ENCODE results near the gene RAB17.

GRCh38 chr2:237535385-237536082, 55.0 kb downstream of the RAB17 start:
- TF ChIP-seq EZH2 (IDR thresholded peaks at IDR 0.05) (no peak), POLR2A (IDR thresholded peaks at IDR 0.05; ENCODE audit: borderline replicate concordance, extremely low read depth, insufficient read depth, insufficient read length) (no peak), CTCF (IDR thresholded peaks at IDR 0.05 in 2 of 3, conservative IDR thresholded peaks at IDR 0.05 in 1 of 3; ENCODE audit: borderline replicate concordance in 1 of 3, insufficient read depth in 1 of 3, low read depth in 2 of 3, low read length in 2 of 3) (no peak)
